Stimulated activated memory B cell treated with anti-CD40 and anti-IgM and Interleukin-4, amounts not matched to agents 10 μg/mL and 1 μg/mL and 100 μg/mL, for 72 hours (primary cell): ENCODE data around the gene MEFV.

Experiments
- ATAC-seq: fragments of 150-1000 bp; cut with Tn5 transposase; 2 replicates; pipeline ENCODE4 v1.10.0; 2021
- H3K27ac Mint-ChIP-seq: one replicate; pipeline ENCODE4 v1.8.0; 2022; ENCODE audit warnings: mild to moderate bottlenecking, mixed read lengths
- H3K27me3 Mint-ChIP-seq: one replicate; pipeline ENCODE4 v1.8.0; 2022; ENCODE audit warnings: mixed read lengths
- H3K36me3 Mint-ChIP-seq: one replicate; pipeline ENCODE4 v1.8.0; 2022; ENCODE audit warnings: mixed read lengths
- H3K4me1 Mint-ChIP-seq: one replicate; pipeline ENCODE4 v1.8.0; 2022; ENCODE audit warnings: mixed read lengths
- H3K4me3 Mint-ChIP-seq: one replicate; pipeline ENCODE4 v1.8.0; 2022; ENCODE audit warnings: mild to moderate bottlenecking, moderate library complexity, mixed read lengths
- H3K9me3 Mint-ChIP-seq: one replicate; pipeline ENCODE4 v1.8.0; 2022; ENCODE audit warnings: mixed read lengths

Gene MEFV

GRCh38 chr16:3249020-3249419 is 7.4 kb downstream of the MEFV start:
- H3K36me3 Mint-ChIP-seq = no peaks in the 10 kb centered on the region
- no peak overlapping the region for H3K27ac Mint-ChIP-seq
- H3K9me3 Mint-ChIP-seq = no peaks in the 10 kb centered on the region
- H3K4me1 Mint-ChIP-seq = no peaks in the 10 kb centered on the region
- H3K4me3 Mint-ChIP-seq = no peak overlapping the region
- ATAC-seq = no peak
- H3K27me3 Mint-ChIP-seq = peaks cover 57% of the 10 kb centered on the region

DNA sequence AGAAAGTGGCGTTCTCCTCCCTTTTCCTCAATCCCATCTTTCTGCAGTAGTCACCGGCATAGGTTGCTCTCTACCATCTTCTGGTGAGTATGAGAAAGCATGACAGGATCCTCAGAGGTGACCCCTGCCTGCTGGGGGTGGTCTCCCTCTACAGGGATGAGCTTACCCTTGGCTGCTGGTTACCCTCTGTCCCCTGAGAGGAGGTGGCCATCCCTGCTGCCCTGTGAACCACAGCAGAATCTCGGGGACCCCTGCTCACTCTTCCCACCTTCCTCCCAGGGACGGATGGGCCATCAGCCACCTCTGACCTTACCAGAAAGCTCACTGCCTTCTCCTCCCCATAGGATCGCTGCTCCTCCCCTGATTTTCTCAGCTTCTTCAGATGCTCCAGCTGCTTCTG is 7.8 kb downstream of the MEFV start:
- Mint-ChIP-seq H3K9me3 (no peaks in the 10 kb centered on the region), H3K36me3 (no peaks in the 10 kb centered on the region), H3K27ac (no peak overlapping the region), H3K4me3 (no peak overlapping the region), H3K27me3 (peaks cover 61% of the 10 kb centered on the region), H3K4me1 (no peaks in the 10 kb centered on the region)
- ATAC-seq = no peak

DNA sequence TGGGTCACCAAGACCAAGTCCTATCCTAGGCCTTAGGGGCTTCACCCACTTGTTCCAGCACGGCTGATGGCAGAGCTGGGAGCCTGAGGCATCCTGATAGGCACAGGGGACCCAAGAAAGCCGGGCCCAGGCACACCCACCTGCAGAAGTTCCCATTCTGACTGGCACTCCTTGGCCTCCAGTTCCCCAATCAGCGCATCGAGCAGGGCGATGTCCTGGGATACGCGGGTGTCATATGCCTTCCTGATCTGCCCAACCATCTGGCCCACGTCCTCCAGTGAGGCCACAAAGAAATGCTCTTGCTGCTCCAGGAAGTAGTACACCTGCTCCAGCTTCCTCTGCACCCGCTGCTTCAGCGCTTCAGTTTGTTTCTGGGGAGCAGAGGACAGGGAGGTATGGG is 9.6 kb downstream of the MEFV start:
- H3K27me3 Mint-ChIP-seq = peaks cover 72% of the 10 kb centered on the region
- no peaks in the 10 kb centered on the region for H3K36me3 Mint-ChIP-seq
- H3K27ac Mint-ChIP-seq = no peak overlapping the region
- H3K4me3 Mint-ChIP-seq = no peak overlapping the region
- H3K9me3 Mint-ChIP-seq = no peaks in the 10 kb centered on the region
- H3K4me1 Mint-ChIP-seq = no peaks in the 10 kb centered on the region
- no peak for ATAC-seq

DNA sequence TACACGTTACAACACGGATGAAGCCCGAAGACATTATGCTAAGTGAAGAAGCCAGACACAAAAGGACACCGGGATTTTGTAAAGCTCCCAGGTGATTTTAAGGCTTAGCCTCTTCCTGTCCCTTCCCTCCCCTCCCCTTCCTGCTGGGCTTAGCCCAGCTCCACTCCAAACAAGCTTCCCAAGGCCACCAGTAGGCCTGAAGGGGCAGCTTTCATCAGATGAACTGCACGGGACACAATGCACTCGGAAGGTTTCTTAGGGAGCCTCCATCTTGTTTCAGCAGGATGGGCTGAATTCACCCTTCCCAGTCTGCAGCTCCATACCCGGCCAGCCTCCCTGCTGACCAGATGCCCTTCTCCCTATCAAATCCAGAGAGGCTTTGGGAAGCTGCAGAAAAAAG is 10.4 kb downstream of the MEFV start:
- no peaks in the 10 kb centered on the region for H3K9me3 Mint-ChIP-seq
- no peak overlapping the region for H3K4me3 Mint-ChIP-seq
- H3K27me3 Mint-ChIP-seq = peaks cover 70% of the 10 kb centered on the region
- no peak overlapping the region for H3K27ac Mint-ChIP-seq
- no peaks in the 10 kb centered on the region for H3K4me1 Mint-ChIP-seq
- H3K36me3 Mint-ChIP-seq = no peaks in the 10 kb centered on the region
- ATAC-seq = no peak

DNA sequence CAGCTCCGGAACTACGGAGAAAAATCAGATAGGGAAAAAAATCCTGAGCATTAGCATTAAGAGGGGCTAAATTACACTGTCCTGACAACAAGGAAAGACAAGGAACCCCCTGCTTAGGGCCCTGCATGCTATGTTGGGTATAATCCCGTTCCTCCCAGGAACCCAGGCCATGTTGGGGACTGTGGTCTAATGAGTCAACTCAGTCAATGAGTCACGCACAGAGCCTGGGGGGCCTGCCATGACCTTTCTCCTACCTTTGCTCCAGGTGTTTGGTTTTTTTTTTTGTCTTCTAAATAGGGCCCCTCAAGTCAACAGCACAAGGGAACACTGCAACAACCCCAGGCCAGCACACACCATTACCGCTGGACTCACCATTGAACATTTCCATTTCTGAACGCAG is 12.6 kb downstream of the MEFV start:
- Mint-ChIP-seq H3K36me3 (no peaks in the 10 kb centered on the region), H3K9me3 (no peaks in the 10 kb centered on the region), H3K27ac (no peak overlapping the region), H3K4me1 (no peaks in the 10 kb centered on the region), H3K4me3 (no peak overlapping the region), H3K27me3 (peaks cover 68% of the 10 kb centered on the region)
- no peak for ATAC-seq

GRCh38 chr16:3242709-3243108 is 13.7 kb downstream of the MEFV start:
- no peak overlapping the region for H3K27ac Mint-ChIP-seq
- H3K9me3 Mint-ChIP-seq = peaks cover 2% of the 10 kb centered on the region
- H3K4me1 Mint-ChIP-seq = no peaks in the 10 kb centered on the region
- H3K4me3 Mint-ChIP-seq = no peak overlapping the region
- peaks cover 57% of the 10 kb centered on the region for H3K27me3 Mint-ChIP-seq
- ATAC-seq = no peak
- no peaks in the 10 kb centered on the region for H3K36me3 Mint-ChIP-seq

- Mint-ChIP-seq H3K4me3 (no peak overlapping the region), H3K27ac (no peak overlapping the region), H3K36me3 (no peaks in the 10 kb centered on the region), H3K9me3 (peaks cover 2% of the 10 kb centered on the region), H3K4me1 (no peaks in the 10 kb centered on the region), H3K27me3 (peaks cover 47% of the 10 kb centered on the region)
- ATAC-seq = no peak
Observed at GRCh38 chr16:3241761-3242160, 14.7 kb downstream of the MEFV start.

DNA sequence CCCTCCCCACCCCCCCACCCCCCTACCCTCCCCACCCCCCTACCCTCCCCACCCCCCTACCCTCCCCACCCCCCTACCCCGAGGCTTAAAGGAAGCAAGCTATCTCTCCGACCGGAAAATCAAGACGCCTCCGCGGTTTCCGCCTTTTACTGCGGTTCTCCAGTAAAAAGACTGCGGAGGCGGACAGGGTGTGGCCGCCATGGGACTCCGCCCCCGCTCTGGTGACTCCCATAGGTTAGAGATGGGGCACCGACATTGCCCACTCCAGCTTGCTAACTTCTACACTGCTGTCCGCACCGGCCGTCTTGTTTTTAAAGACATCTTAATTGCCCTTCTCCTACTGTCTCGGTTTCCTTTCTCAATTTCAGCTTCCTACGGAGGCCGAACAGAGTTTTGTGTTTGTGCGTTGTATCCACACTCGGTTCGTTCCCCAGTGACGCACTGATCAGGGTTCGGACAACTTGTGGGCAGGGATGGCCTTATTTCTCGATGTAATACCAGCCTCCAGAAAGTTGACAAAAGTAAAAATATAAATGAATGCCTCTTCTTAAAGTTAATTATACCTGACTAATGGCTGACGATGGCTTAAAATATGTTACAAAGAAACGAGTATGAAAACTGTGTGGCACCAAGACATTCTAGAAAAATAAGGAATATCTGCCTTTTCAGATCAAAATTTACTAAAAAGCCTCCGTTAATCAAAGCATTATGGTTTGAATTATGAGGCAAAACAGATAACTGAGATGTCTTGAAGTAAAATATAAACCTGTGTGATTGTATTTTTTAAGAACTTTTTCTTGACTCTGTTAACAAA is 20.4 kb downstream of the MEFV start:
- Mint-ChIP-seq H3K9me3 (peaks cover 5% of the 10 kb centered on the region), H3K4me1 (peaks cover 23% of the 10 kb centered on the region), H3K36me3 (peaks cover 27% of the 10 kb centered on the region)

GRCh38 chr16:3234857-3235561 is 21.4 kb downstream of the MEFV start, which contains the start of gene ZNF200:
TSS of gene ZNF200 (minus strand) at chr16:3235158. CDS start at chr16:3233755, 1,403 bp downstream.
- Mint-ChIP-seq H3K36me3 (peaks cover 37% of the 10 kb centered on the region), H3K9me3 (peaks cover 10% of the 10 kb centered on the region), H3K4me3 (peak within 1 kb of the TSS; percentile 98), H3K4me1 (peaks cover 23% of the 10 kb centered on the region), H3K27me3 (no peaks in the 10 kb centered on the region), H3K27ac (peak within 1 kb of the TSS; percentile 98)
- peak; percentile 97 for ATAC-seq

More for the DNA sequence above, 20.4 kb downstream of the MEFV start:
- Mint-ChIP-seq H3K4me3 (peak overlapping the region; percentile 76), H3K27me3 (peaks cover 5% of the 10 kb centered on the region), H3K27ac (peak overlapping the region; percentile 98)
- no peak for ATAC-seq

DNA sequence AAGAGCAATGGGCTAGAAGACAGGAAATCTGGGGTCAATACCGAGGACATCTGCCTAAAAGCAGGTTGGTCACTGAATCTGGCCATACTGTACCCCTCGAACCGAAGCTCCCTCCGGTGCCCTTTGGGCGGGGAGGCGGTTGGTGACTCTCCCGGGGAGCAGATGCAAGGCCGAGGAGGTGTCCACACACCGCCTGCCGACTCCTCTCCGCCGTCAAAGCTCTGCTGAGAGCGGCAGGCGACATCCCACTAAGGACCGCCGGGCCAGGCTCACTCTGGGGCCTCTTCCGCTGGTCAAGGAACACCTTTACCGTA is 21.9 kb downstream of the MEFV start:
- Mint-ChIP-seq H3K27me3 (no peaks in the 10 kb centered on the region), H3K36me3 (peaks cover 42% of the 10 kb centered on the region), H3K9me3 (peaks cover 10% of the 10 kb centered on the region), H3K4me1 (peaks cover 23% of the 10 kb centered on the region), H3K4me3 (peak overlapping the region; percentile 98), H3K27ac (peak overlapping the region; percentile 98)
- peak; percentile 21 for ATAC-seq

DNA sequence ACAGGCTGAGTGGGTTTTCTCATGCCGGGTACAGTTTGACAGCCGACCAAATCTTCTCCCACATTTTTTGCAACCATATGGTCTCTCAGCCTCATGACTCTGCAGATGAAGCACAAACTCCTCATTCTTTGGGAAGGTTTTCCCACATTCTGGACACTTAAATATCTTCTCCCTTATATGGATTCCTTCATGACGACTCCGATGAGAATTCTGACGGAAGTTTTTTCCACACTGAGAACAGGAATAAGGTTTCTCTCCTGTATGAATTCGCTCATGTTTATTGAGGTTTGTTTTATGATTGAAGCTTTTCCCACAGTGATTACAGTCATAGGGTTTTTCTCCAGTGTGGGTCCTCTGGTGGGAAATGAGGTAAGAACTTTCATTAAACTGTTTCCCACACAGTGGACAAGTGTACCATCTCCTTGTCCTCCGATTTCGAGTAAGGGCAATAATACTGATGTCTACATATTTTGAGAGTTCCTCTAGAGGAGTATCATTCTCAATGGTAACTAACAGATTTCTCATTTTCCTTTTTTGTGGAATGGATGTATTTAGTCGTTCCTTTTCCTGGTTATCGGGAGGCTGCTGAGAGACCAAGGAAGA is 32.4 kb downstream of the MEFV start:
- Mint-ChIP-seq H3K4me1 (no peaks in the 10 kb centered on the region), H3K4me3 (no peak overlapping the region), H3K27me3 (no peaks in the 10 kb centered on the region), H3K27ac (no peak overlapping the region), H3K9me3 (peaks cover 31% of the 10 kb centered on the region), H3K36me3 (peaks cover 86% of the 10 kb centered on the region)
- ATAC-seq = no peak

GRCh38 chr16:3220839-3221238 is 35.6 kb downstream of the MEFV start:
- H3K4me1 Mint-ChIP-seq = peaks cover 6% of the 10 kb centered on the region
- H3K4me3 Mint-ChIP-seq = no peak overlapping the region
- no peak for ATAC-seq
- peaks cover 55% of the 10 kb centered on the region for H3K36me3 Mint-ChIP-seq
- H3K27ac Mint-ChIP-seq = no peak overlapping the region
- peaks cover 26% of the 10 kb centered on the region for H3K9me3 Mint-ChIP-seq
- H3K27me3 Mint-ChIP-seq = no peaks in the 10 kb centered on the region

- H3K4me1 Mint-ChIP-seq = peaks cover 22% of the 10 kb centered on the region
- peaks cover 17% of the 10 kb centered on the region for H3K9me3 Mint-ChIP-seq
- peak overlapping the region; percentile 0 for H3K27ac Mint-ChIP-seq
- H3K4me3 Mint-ChIP-seq = no peak overlapping the region
- no peak for ATAC-seq
- H3K27me3 Mint-ChIP-seq = peaks cover 20% of the 10 kb centered on the region
- H3K36me3 Mint-ChIP-seq = peaks cover 16% of the 10 kb centered on the region
Observed at GRCh38 chr16:3216263-3216640, 40.2 kb downstream of the MEFV start.

DNA sequence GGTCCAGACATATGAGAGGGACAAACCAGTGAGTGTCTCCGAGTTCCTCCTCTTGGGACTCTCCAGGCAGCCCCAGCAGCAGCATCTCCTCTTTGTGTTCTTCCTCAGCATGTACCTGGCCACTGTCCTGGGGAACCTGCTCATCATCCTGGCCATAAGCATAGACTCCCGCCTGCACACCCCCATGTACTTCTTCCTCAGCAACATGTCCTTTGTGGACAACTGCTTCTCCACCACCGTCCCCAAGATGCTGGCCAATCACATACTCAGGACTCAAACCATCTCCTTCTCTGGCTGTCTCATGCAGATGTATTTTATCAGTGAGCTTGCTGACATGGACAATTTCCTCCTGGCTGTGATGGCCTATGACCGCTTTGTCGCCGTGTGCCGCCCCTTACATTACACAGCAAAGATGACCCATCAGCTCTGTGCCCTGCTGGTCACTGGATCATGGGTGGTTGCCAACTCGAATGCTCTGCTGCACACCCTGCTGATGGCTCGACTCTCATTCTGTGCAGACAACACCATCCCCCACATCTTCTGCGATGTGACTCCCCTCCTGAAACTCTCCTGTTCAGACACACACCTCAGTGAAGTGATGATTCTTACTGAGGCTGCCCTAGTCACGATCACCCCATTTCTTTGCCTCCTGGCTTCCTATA is 40.7 kb downstream of the MEFV start:
- Mint-ChIP-seq H3K27ac (peak overlapping the region; percentile 0), H3K4me3 (no peak overlapping the region), H3K36me3 (peaks cover 11% of the 10 kb centered on the region), H3K27me3 (peaks cover 24% of the 10 kb centered on the region), H3K4me1 (peaks cover 22% of the 10 kb centered on the region), H3K9me3 (peaks cover 17% of the 10 kb centered on the region)
- no peak for ATAC-seq

- peaks cover 31% of the 10 kb centered on the region for H3K27me3 Mint-ChIP-seq
- H3K27ac Mint-ChIP-seq = peak overlapping the region; percentile 0
- no peak overlapping the region for H3K4me3 Mint-ChIP-seq
- H3K36me3 Mint-ChIP-seq = peaks cover 11% of the 10 kb centered on the region
- H3K4me1 Mint-ChIP-seq = peaks cover 22% of the 10 kb centered on the region
- ATAC-seq = peak; percentile 66
- peaks cover 22% of the 10 kb centered on the region for H3K9me3 Mint-ChIP-seq
Observed at GRCh38 chr16:3214904-3215600, 41.4 kb downstream of the MEFV start.
